Uterus (tissue), 4 donors: ENCODE results near the gene ZC3H7A. TPM values are rescaled to one million over a fixed set of nuclear protein-coding genes. Genes with fewer than 3 reads are reported as not detected.

Experiments used
- DNase-seq, 2 donors: peaks; one replicate each; pipeline ENCODE4 v3.0.0-alpha.2; 2019 to 2020
- H3K27ac ChIP-seq, 2 donors: fragments of 200-600 bp; sonication (generic); 1 replicate in 1 of 2; 2 replicates in 1 of 2; pipeline ENCODE4 v1.5.1; 2016 to 2018
- H3K27me3 ChIP-seq, 2 donors: fragments of 200-600 bp; sonication (generic); one replicate each; pipeline ENCODE4 v1.5.1; 2018 to 2019; ENCODE audit warnings: control low read depth in 1 of 2
- H3K36me3 ChIP-seq, 2 donors: fragments of 200-600 bp; sonication (generic); one replicate each; pipeline ENCODE4 v1.5.1; 2019; ENCODE audit warnings: control low read depth in 1 of 2
- H3K4me1 ChIP-seq, 2 donors: fragments of 200-600 bp; sonication (generic); one replicate each; pipeline ENCODE4 v1.5.1; 2018 to 2019; ENCODE audit warnings: control low read depth in 1 of 2
- H3K4me3 ChIP-seq, 2 donors: fragments of 200-600 bp; sonication (generic); 1 replicate in 1 of 2; 2 replicates in 1 of 2; pipeline ENCODE4 v1.5.1; 2018 to 2019; ENCODE audit warnings: mild to moderate bottlenecking in 1 of 2
- H3K9me3 ChIP-seq, 2 donors: fragments of 200-600 bp; sonication (generic); one replicate each; pipeline ENCODE4 v1.5.1; 2019; ENCODE audit warnings: control low read depth in 1 of 2
- CTCF ChIP-seq, 4 experiments: fragments of 200-600 bp in 2 of 4; fragments of 450-650 bp in 2 of 4; sonication (generic) in 2 of 4; IDR thresholded peaks; one replicate each; pipeline ENCODE4 v1.5.1; 2016 to 2019; ENCODE audit warnings: antibody characterized with exemption in 4 of 4, mild to moderate bottlenecking in 2 of 4, moderate library complexity in 1 of 4
- POLR2A ChIP-seq, 2 donors: fragments of 450-650 bp; IDR thresholded peaks; one replicate each; pipeline ENCODE4 v1.6.1; 2016; ENCODE audit warnings: antibody characterized with exemption in 2 of 2, mild to moderate bottlenecking in 1 of 2, moderate library complexity in 1 of 2
- intact Hi-C: fragments of 100-400 bp; cut with DNase I; formaldehyde crosslinking; loops from one replicate; pipeline ENCODE4 v1.15.1; 2023; ENCODE audit warnings: low total_unique reads
- total RNA-seq, 4 donors: library from RNA; depleted of rRNA in 3 of 4; stranded (reverse); fragments of >200 nt in 3 of 4; gene quantifications; one replicate each; pipeline versions ENCODE4 v1.1.0 to v1.2.4, GENCODE V29; 2014 to 2023
- donor health status: DM: yes; HTN: yes; CAD: no.

ZC3H7A gene
- total RNA-seq, 4 donors from 2014 or later: 40.9 to 91.2 (median 67.5) TPM

GRCh38 chr16:11799509-11800381 lies 2.7 kb upstream of the ZC3H7A start:
- H3K4me3 ChIP-seq: no peak overlapping the region
- no peak for DNase-seq
- no peaks in the 10 kb centered on the region for H3K36me3 ChIP-seq
- no peak for TF ChIP-seq POLR2A (IDR thresholded peaks at IDR 0.05)
- no peak for TF ChIP-seq CTCF (IDR thresholded peaks at IDR 0.05)
- intact Hi-C loops: no loop called here
- H3K4me1 ChIP-seq: peaks cover 0 to 12% of the 10 kb centered on the region in 2 donors
- peak overlapping the region in 1 of 2 donors; percentile 6 for H3K27ac ChIP-seq
- H3K27me3 ChIP-seq: no peaks in the 10 kb centered on the region
- no peaks in the 10 kb centered on the region for H3K9me3 ChIP-seq

GRCh38 chr16:11799017-11799381 lies 1.9 kb upstream of the ZC3H7A start:
- peaks cover 0 to 12% of the 10 kb centered on the region in 2 donors for H3K4me1 ChIP-seq
- no peaks in the 10 kb centered on the region for H3K27me3 ChIP-seq
- no peak overlapping the region for H3K4me3 ChIP-seq
- intact Hi-C loops: no loop called here
- no peaks in the 10 kb centered on the region for H3K9me3 ChIP-seq
- no peak overlapping the region for H3K27ac ChIP-seq
- TF ChIP-seq CTCF (IDR thresholded peaks at IDR 0.05): no peak
- TF ChIP-seq POLR2A (IDR thresholded peaks at IDR 0.05): no peak
- no peak for DNase-seq
- no peaks in the 10 kb centered on the region for H3K36me3 ChIP-seq

- no peaks in the 10 kb centered on the region for H3K36me3 ChIP-seq
- H3K27me3 ChIP-seq: no peaks in the 10 kb centered on the region
- intact Hi-C loops: no loop called here
- no peak for TF ChIP-seq CTCF (IDR thresholded peaks at IDR 0.05)
- TF ChIP-seq POLR2A (IDR thresholded peaks at IDR 0.05): no peak
- no peaks in the 10 kb centered on the region for H3K9me3 ChIP-seq
- no peak for DNase-seq
- H3K4me1 ChIP-seq: peaks cover 0 to 12% of the 10 kb centered on the region in 2 donors
- H3K4me3 ChIP-seq: peak overlapping the region; percentile 69 to 92
- peak overlapping the region; percentile 97 to 98 for H3K27ac ChIP-seq
Measured at GRCh38 chr16:11797957-11798299, 870 bp upstream of the ZC3H7A start.

GRCh38 chr16:11796227-11797165 lies 562 bp downstream of the ZC3H7A start:
- TF ChIP-seq CTCF (IDR thresholded peaks at IDR 0.05) (no peak), POLR2A (IDR thresholded peaks at IDR 0.05) (no peak)
- H3K27ac ChIP-seq: peak overlapping the region; percentile 96 to 98
- peak; percentile 58 to 64 for DNase-seq
- intact Hi-C loops: no loop called here
- peaks cover 0 to 12% of the 10 kb centered on the region in 2 donors for H3K4me1 ChIP-seq
- H3K9me3 ChIP-seq: no peaks in the 10 kb centered on the region
- no peaks in the 10 kb centered on the region for H3K27me3 ChIP-seq
- H3K36me3 ChIP-seq: no peaks in the 10 kb centered on the region
- peak overlapping the region; percentile 92 to 98 for H3K4me3 ChIP-seq

GRCh38 chr16:11795887-11796226 lies 1.2 kb downstream of the ZC3H7A start:
- Histone ChIP-seq H3K4me3 (peak overlapping the region; percentile 92 to 98), H3K9me3 (no peaks in the 10 kb centered on the region), H3K27ac (peak overlapping the region; percentile 96 to 98), H3K36me3 (no peaks in the 10 kb centered on the region), H3K4me1 (peaks cover 0 to 12% of the 10 kb centered on the region in 2 donors), H3K27me3 (no peaks in the 10 kb centered on the region)
- no peak for TF ChIP-seq POLR2A (IDR thresholded peaks at IDR 0.05)
- TF ChIP-seq CTCF (IDR thresholded peaks at IDR 0.05): no peak
- intact Hi-C loops: no loop called here
- DNase-seq: no peak
